Activated CD4-positive, alpha-beta T cell treated with anti-CD3 and anti-CD28 coated beads, Interleukin-2, Interleukin-4, amounts not matched to agents 100 ng/mL and 50 ng/mL, durations not matched to agents 16 hours and 8 hours (primary cell): Measurements from ENCODE around the gene GPSM1.

Source experiments
- DNase-seq: peaks from one replicate; pipeline ENCODE4 v3.0.0-alpha.2; 2020; ENCODE audit warnings: low spot score

The GPSM1 gene

DNA sequence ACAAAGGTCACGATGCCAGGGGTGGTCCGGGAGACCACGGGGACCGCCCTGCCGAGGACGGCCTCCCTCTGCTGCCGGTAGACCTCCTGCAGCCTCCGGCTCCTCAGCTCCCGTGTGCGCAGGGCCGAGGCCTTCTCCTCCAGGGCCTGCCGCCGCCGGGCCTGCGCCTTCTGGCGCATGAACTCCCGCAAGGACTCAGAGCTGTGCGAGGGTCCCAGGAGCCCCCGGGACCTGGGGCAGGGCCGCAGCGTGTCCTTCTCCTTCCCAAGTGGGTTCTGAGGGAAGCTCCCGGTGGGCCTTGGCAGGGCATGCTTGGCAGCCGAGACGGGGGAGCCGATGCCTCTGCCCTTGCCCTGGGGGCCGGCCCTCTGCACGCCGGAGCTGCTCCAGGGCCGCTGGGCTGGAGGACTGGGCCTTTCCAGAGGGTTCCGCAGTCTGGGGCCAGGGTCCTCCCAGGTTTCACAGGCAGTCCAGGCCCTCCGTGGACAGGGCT, 36.8 kb upstream of the GPSM1 start:
- no peak for DNase-seq

DNA sequence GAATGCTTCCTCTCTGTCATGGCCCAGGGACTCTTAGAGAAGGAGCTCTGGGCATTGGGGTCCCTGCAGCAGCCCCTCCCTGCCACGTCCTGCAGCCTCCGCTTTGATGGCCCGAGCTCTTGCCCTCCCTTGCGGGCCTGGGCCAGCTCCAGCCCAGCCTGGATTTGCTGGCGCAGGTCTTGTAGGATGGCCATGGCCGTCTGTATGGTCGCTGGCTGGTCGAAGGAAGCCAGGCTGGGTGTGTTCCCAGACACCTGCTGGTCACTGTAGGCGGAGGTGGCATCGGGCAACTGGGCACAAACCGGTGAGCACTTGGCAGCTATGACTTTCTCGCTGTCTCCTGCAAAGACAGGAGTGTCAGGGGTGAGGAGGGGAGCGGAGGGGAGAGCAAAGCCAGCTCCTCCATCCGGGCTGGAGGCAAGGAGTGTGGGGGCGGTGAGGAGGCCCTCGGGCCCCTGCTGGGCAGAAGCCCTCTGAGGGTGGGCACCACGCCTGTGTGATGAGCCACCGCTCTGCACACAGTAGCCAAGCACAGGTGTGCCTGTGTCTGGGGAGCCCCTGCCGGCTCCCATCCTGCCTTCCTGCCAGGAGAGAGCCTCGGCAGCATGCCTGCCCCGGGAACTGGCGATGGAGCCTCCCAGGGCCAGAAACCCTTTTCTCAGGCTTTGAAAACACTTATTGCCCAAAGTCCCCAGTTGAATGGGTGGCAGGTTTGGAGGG, 35.9 kb upstream of the GPSM1 start:
- no peak for DNase-seq

DNA sequence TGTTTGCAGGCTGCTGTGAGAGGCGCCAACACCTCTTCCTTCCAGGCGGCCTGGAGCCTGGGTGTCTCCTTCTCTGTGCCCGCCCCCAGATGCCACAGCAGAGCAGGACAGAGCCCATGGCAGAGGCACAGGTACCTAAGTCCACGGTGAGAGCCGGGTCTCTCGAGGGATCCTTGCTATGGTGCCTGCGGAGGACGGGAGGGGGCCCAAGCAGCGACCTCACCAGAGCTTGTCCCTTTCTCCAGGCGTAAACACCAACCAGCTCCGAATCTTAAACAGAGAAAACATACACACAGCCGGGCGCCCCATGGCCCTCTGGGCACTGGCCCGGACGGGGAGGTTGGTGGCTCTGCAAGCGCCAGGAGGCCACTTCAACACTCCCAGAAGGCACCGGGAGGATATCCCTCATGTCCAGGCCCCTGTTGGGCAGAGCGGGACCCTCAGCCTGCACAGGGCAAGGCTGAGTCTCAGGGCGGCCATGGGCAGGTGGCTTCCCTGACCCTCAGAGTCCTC, 35.3 kb upstream of the GPSM1 start:
- DNase-seq, result no peak

DNA sequence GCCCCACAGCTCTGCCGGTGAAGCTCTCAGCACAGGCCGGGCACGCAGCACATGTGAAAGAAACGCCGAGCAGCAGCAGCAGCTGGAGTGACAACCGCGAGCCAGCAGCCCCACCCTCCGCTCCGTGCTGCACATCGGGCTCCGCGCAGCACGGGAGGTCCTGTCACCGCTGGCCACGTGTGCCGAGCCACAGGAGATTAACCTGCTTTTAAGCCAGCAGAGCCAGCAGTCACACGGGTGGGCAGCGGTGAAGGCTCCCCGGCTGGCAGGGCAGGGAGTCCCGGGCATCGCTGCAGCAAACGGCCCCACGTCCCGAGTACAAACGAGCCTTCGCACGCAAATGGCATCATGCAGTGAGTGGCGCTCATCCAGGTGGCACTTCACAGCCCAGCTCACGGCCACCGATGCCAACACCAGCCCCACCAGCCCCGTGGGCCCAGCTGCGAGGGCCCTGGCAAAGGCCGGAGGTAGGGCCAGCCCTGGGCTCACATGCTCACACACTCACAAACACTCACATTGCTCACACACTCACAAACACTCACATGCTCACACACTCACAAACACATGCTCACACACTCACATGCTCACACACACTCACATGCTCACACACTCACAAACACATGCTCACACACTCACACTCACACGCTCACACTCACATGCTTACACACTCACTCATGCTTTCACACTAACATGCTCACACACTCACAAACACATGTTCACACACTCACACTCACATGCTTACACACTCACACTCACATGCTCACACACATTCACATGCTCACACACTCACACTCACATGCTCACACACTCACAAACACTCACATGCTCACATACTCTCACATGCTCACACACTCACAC, 34.5 kb upstream of the GPSM1 start:
- no peak for DNase-seq

GRCh38 chr9:136293476-136294077, 33.8 kb upstream of the GPSM1 start:
- DNase-seq, result no peak

GRCh38 chr9:136294437-136294836, 32.9 kb upstream of the GPSM1 start:
- DNase-seq, result no peak

DNA sequence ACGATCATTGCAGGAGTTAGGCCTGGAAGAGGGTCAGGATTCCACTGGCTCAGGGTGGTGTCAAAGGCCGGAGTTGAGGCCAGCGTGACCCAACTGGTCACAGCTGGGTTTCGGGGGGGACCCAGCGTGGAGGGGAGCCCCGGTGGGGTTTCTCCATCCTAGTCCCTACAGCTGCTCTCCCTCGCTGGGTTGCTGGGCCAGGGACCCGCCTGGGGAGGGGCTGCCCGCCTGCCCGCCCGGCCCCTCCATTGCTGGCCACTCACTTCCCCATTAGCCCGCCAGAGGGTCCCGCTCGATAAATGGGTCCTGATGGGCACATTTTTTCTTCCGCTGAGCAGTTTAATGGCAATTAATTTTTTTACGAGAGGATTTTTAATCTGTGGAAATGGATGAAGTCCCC, 32.3 kb upstream of the GPSM1 start:
- no peak for DNase-seq

DNA sequence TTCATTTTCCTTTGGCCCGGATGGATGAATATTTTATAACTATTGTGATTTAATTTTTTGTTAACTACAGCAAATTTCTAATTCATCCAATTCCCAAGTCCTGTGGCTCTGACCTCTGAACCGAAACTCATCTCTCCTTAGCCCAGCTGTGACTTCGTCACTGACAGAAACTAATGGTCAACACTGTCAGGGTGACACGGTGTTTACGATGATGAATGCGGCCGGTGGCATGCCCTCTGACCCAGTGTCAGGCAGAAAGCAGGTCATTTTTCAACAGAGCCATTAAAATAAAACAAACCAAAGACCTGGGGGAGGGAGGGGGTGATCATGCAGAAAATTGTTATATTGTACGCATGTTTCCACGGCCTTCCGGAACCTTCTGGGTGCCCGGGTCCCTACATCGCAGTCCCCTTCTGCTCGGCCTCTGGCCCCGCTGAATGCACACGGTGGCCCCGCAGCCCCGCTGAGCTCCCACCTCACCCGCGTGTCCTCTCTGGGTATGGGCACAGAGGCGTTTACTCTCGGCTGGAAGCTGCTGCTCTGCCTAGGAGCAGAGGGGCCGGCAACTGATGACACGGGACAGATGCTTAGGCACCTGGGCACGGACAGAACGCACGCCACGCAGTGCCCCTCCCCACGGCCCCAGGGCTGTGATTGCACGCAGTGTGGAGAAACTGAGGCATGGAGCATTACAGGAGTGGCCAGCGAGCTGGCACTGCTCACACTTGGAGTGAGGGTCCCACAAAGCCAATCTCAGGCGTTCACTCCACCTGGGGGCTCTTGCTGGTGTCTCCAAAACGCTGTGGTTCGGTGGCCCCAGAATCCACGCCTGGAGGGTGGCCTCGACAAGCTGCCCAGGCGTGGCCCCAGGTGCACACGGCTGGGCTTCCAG, 31.6 kb upstream of the GPSM1 start:
- DNase-seq, result no peak

- DNase-seq, result no peak
These were observed 30.8 kb upstream of the GPSM1 start for GRCh38 chr9:136296434-136297015.

GRCh38 chr9:136297016-136297691, 30.2 kb upstream of the GPSM1 start:
- no peak for DNase-seq

GRCh38 chr9:136297766-136298735, 29.3 kb upstream of the GPSM1 start:
- DNase-seq, result no peak

GRCh38 chr9:136299116-136299515, 28.2 kb upstream of the GPSM1 start:
- DNase-seq, result no peak

- DNase-seq, result no peak
These were observed 27.8 kb upstream of the GPSM1 start for GRCh38 chr9:136299541-136299940.

- no peak for DNase-seq
These were observed 27.3 kb upstream of the GPSM1 start for GRCh38 chr9:136300016-136300545.

DNA sequence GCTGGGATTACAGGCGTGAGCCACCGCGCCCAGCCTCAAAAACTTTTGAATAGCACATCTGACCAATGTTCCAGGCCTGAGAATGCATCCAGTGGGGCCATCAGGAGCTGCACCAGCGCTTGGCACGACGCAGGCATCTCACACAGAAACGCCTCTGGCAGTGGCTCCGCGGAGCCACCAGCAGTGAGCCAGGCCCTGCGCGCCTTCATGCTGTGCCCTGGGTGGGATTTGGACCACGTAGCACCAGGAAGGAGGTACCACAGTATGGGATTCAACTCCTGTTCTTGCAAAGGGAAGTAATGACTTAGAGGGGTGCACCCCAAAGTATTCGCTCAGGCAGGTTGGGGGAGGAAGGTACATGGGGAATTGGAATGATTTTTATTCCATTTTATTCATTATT, 26.5 kb upstream of the GPSM1 start:
- no peak for DNase-seq

- no peak for DNase-seq
These were observed 24.8 kb upstream of the GPSM1 start for GRCh38 chr9:136302527-136302926.

DNA sequence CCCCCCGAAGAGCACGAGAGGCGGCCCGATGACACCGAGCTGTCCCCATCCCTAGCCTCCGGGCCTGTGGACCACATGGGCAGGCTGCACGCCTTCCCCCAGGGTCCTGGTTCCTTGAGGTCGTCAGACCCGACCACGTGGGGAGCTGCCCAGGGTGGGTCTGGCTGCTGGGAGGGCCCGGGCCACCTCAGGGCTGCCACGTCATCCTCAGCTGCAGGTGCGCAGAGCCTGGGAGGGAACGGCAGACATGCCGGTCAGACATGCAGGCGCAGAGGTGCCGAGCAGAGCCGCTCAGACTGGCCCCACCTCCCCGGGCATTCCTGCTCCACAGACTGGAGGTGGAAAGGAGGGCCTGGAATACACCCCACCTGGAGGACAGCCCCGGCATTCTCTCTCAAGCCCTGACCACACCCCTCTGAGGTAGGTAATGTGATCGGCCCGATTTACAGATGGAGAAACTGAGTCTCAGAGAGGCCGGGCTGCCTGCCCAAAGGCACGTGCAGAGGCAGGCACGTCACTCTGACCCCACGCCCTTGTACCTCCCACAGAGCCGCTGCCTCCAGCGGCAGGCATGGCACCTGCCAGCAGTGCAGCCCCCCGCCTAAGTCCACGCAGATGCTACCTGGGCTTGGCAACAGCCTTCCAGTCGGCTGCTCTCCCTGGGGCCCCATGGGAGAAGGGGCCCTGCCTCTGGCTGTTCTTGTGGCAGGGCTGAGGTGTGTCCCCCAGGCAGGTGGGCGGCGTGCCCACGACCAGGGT, 24.1 kb upstream of the GPSM1 start:
- DNase-seq, result no peak

- DNase-seq, result no peak
These were observed 23.4 kb upstream of the GPSM1 start, which contains the start of gene CCDC187 for GRCh38 chr9:136303825-136304416. TSS of gene CCDC187 (minus strand) at chr9:136304094. CDS start at chr9:136303830, 264 bp downstream.
